Measurements from ENCODE around the gene EML6.

Gene EML6

GRCh38 chr2:54787755-54788366 lies 64.4 kb downstream of the EML6 start:
- Histone ChIP-seq H3K9me3 (ENCODE audit: low read depth, low read length) (no peaks in the 10 kb centered on the region), H3K4me3 (no peak overlapping the region), H3K27ac (no peak overlapping the region), H3K9ac (ENCODE audit: insufficient read length) (no peak overlapping the region), H3K36me3 (ENCODE audit: insufficient read depth, low read length) (no peaks in the 10 kb centered on the region)
- no peak for TF ChIP-seq EZH2 (IDR thresholded peaks at IDR 0.05)
- TF ChIP-seq POLR2AphosphoS5 (IDR thresholded peaks at IDR 0.05; ENCODE audit: borderline replicate concordance, low read depth, low read length): no peak
- no peak for TF ChIP-seq FOXP2 (optimal IDR thresholded peaks at IDR 0.05; ENCODE audit: control extremely low read depth, extremely low read length, insufficient read depth)
- no peak for DNase-seq (ENCODE audit: low read depth, low spot score)

GRCh38 chr2:54789878-54790277 lies 66.4 kb downstream of the EML6 start:
- DNase-seq (ENCODE audit: low read depth, low spot score): no peak
- Histone ChIP-seq H3K9ac (ENCODE audit: insufficient read length) (no peak overlapping the region), H3K27ac (no peak overlapping the region), H3K9me3 (ENCODE audit: low read depth, low read length) (no peaks in the 10 kb centered on the region), H3K36me3 (ENCODE audit: insufficient read depth, low read length) (no peaks in the 10 kb centered on the region), H3K4me3 (no peak overlapping the region)
- TF ChIP-seq FOXP2 (optimal IDR thresholded peaks at IDR 0.05; ENCODE audit: control extremely low read depth, extremely low read length, insufficient read depth) (no peak), EZH2 (IDR thresholded peaks at IDR 0.05) (no peak), POLR2AphosphoS5 (IDR thresholded peaks at IDR 0.05; ENCODE audit: borderline replicate concordance, low read depth, low read length) (no peak)

- Histone ChIP-seq H3K36me3 (ENCODE audit: insufficient read depth, low read length) (no peaks in the 10 kb centered on the region), H3K9ac (ENCODE audit: insufficient read length) (no peak overlapping the region), H3K27ac (no peak overlapping the region), H3K4me3 (no peak overlapping the region), H3K9me3 (ENCODE audit: low read depth, low read length) (no peaks in the 10 kb centered on the region)
- TF ChIP-seq EZH2 (IDR thresholded peaks at IDR 0.05) (no peak), FOXP2 (optimal IDR thresholded peaks at IDR 0.05; ENCODE audit: control extremely low read depth, extremely low read length, insufficient read depth) (no peak), POLR2AphosphoS5 (IDR thresholded peaks at IDR 0.05; ENCODE audit: borderline replicate concordance, low read depth, low read length) (no peak)
- DNase-seq (ENCODE audit: low read depth, low spot score): no peak
Observed at GRCh38 chr2:54791831-54792230, 68.4 kb downstream of the EML6 start.

DNA sequence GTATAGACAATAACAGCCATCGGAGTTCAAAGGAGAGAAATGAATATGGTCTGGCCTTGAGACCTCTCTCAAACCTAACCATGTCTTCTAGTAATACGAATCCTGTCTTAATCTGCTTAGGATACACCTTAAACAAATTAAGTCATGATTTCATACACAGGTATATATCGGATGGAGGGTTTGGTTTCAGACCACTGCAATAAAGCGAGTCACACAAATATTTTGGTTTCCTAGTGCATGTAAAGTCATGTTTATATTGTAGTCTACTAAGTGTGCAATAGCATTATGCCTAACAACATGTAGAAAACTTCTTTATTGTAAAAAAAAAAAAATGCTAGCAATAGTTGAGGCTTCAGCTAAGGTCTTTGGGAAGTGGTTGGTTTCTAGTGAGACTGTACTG lies 73.8 kb downstream of the EML6 start:
- no peak overlapping the region for H3K9ac ChIP-seq (ENCODE audit: insufficient read length)
- no peaks in the 10 kb centered on the region for H3K36me3 ChIP-seq (ENCODE audit: insufficient read depth, low read length)
- H3K9me3 ChIP-seq (ENCODE audit: low read depth, low read length): no peaks in the 10 kb centered on the region
- TF ChIP-seq POLR2AphosphoS5 (IDR thresholded peaks at IDR 0.05; ENCODE audit: borderline replicate concordance, low read depth, low read length) (no peak), EZH2 (IDR thresholded peaks at IDR 0.05) (no peak), FOXP2 (optimal IDR thresholded peaks at IDR 0.05; ENCODE audit: control extremely low read depth, extremely low read length, insufficient read depth) (no peak)
- H3K27ac ChIP-seq: no peak overlapping the region
- no peak overlapping the region for H3K4me3 ChIP-seq
- no peak for DNase-seq (ENCODE audit: low read depth, low spot score)

- Histone ChIP-seq H3K36me3 (ENCODE audit: insufficient read depth, low read length) (no peaks in the 10 kb centered on the region), H3K27ac (no peak overlapping the region), H3K4me3 (no peak overlapping the region), H3K9me3 (ENCODE audit: low read depth, low read length) (no peaks in the 10 kb centered on the region), H3K9ac (ENCODE audit: insufficient read length) (no peak overlapping the region)
- TF ChIP-seq EZH2 (IDR thresholded peaks at IDR 0.05) (no peak), FOXP2 (optimal IDR thresholded peaks at IDR 0.05; ENCODE audit: control extremely low read depth, extremely low read length, insufficient read depth) (no peak), POLR2AphosphoS5 (IDR thresholded peaks at IDR 0.05; ENCODE audit: borderline replicate concordance, low read depth, low read length) (no peak)
- no peak for DNase-seq (ENCODE audit: low read depth, low spot score)
Observed at GRCh38 chr2:54801352-54801751, 77.9 kb downstream of the EML6 start.

GRCh38 chr2:54803783-54804751 lies 80.6 kb downstream of the EML6 start:
- TF ChIP-seq EZH2 (IDR thresholded peaks at IDR 0.05) (no peak), POLR2AphosphoS5 (IDR thresholded peaks at IDR 0.05; ENCODE audit: borderline replicate concordance, low read depth, low read length) (no peak), FOXP2 (optimal IDR thresholded peaks at IDR 0.05; ENCODE audit: control extremely low read depth, extremely low read length, insufficient read depth) (no peak)
- no peak overlapping the region for H3K9ac ChIP-seq (ENCODE audit: insufficient read length)
- no peak overlapping the region for H3K27ac ChIP-seq
- no peak overlapping the region for H3K4me3 ChIP-seq
- H3K36me3 ChIP-seq (ENCODE audit: insufficient read depth, low read length): no peaks in the 10 kb centered on the region
- no peaks in the 10 kb centered on the region for H3K9me3 ChIP-seq (ENCODE audit: low read depth, low read length)
- DNase-seq (ENCODE audit: low read depth, low spot score): no peak

DNA sequence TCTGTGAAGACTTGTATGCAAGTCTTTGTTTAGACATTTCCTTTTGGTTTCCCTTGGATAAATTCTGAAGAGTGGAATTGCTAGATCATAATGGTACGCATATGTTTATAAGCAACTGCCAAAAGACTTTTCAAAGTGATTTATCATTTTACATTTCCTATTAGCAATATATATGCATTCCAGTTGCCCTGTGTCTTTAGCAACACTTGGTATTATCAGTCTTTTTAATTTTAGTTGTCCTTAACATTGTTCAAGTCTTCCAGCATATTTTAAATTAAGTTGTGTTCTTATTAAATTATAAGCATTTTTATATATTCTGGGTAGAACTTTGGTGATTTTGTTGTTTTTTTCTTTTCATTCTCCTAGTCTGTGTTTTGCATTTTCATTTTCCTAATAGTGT lies 81.8 kb downstream of the EML6 start:
- no peak overlapping the region for H3K4me3 ChIP-seq
- no peaks in the 10 kb centered on the region for H3K36me3 ChIP-seq (ENCODE audit: insufficient read depth, low read length)

DNA sequence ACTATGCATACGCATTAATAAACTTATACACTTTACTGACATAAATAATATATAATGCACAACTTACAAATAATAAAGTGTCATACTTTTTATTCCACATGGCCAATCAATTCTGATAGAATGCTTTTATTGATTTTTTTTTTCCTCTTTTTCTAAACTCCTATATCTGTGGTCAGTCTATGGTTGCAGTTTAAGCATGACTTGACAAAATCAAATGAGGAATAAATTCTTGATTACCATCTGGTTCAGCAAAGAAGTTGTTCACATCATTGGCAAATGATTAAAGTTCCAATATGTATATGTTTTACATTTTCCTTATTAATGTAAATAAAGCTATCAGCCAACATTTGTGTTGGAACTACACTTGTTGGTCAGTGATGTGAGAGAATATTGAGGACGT lies 83.5 kb downstream of the EML6 start:
- H3K4me3 ChIP-seq: no peak overlapping the region
- no peaks in the 10 kb centered on the region for H3K36me3 ChIP-seq (ENCODE audit: insufficient read depth, low read length)
- no peak for DNase-seq (ENCODE audit: low read depth, low spot score)
- no peak for TF ChIP-seq EZH2 (IDR thresholded peaks at IDR 0.05)
- no peak for TF ChIP-seq FOXP2 (optimal IDR thresholded peaks at IDR 0.05; ENCODE audit: control extremely low read depth, extremely low read length, insufficient read depth)
- TF ChIP-seq POLR2AphosphoS5 (IDR thresholded peaks at IDR 0.05; ENCODE audit: borderline replicate concordance, low read depth, low read length): no peak
- H3K27ac ChIP-seq: no peak overlapping the region
- no peaks in the 10 kb centered on the region for H3K9me3 ChIP-seq (ENCODE audit: low read depth, low read length)
- no peak overlapping the region for H3K9ac ChIP-seq (ENCODE audit: insufficient read length)

More for the DNA sequence above, 81.8 kb downstream of the EML6 start:
- H3K27ac ChIP-seq: no peak overlapping the region
- H3K9me3 ChIP-seq (ENCODE audit: low read depth, low read length): no peaks in the 10 kb centered on the region
- TF ChIP-seq POLR2AphosphoS5 (IDR thresholded peaks at IDR 0.05; ENCODE audit: borderline replicate concordance, low read depth, low read length): no peak
- no peak for TF ChIP-seq FOXP2 (optimal IDR thresholded peaks at IDR 0.05; ENCODE audit: control extremely low read depth, extremely low read length, insufficient read depth)
- TF ChIP-seq EZH2 (IDR thresholded peaks at IDR 0.05): no peak
- no peak overlapping the region for H3K9ac ChIP-seq (ENCODE audit: insufficient read length)
- no peak for DNase-seq (ENCODE audit: low read depth, low spot score)

Measured in SK-N-MC (cell line).